Sigmoid colon (tissue), 7 donors: ENCODE data around the gene MEX3C. TPM values are rescaled to one million over a fixed set of nuclear protein-coding genes. Genes with fewer than 3 reads are reported as not detected.

ENCODE experiments used
- DNase-seq: peaks from one replicate; pipeline ENCODE4 v3.0.0-alpha.2; 2019
- H3K27ac ChIP-seq, 4 donors: fragments of 200-600 bp; sonication (generic); one replicate each; pipeline ENCODE4 v1.5.1; 2016 to 2019; ENCODE audit warnings: mild to moderate bottlenecking in 1 of 4
- H3K27me3 ChIP-seq, 3 donors: fragments of 200-600 bp; sonication (generic); one replicate each; pipeline ENCODE4 v1.5.1; 2019; ENCODE audit warnings: mild to moderate bottlenecking in 1 of 3
- H3K36me3 ChIP-seq, 4 donors: fragments of 200-600 bp; sonication (generic); one replicate each; pipeline ENCODE4 v1.5.1; 2016 to 2019
- H3K4me1 ChIP-seq, 4 donors: fragments of 200-600 bp; sonication (generic); one replicate each; pipeline ENCODE4 v1.5.1; 2017 to 2019
- H3K4me3 ChIP-seq, 4 donors: fragments of 200-600 bp; sonication (generic); one replicate each; pipeline ENCODE4 v1.5.1; 2017 to 2019; ENCODE audit warnings: mild to moderate bottlenecking in 2 of 4, moderate library complexity in 1 of 4
- H3K9me3 ChIP-seq, 4 donors: fragments of 200-600 bp in 3 of 4; sonication (generic) in 3 of 4; one replicate each; pipeline versions ENCODE4 v1.5.1 to v1.6.1; 2013 to 2019
- CTCF ChIP-seq, 4 experiments: fragments of 450-650 bp in 3 of 4; fragments of 200-600 bp in 1 of 4; IDR thresholded peaks; one replicate each; pipeline ENCODE4 v1.5.1; 2016 to 2019; ENCODE audit warnings: antibody characterized with exemption in 4 of 4, mild to moderate bottlenecking in 3 of 4, moderate library complexity in 2 of 4
- EP300 ChIP-seq, 4 donors: sonication (generic); formaldehyde crosslinking; IDR thresholded peaks; one replicate each; pipeline ENCODE4 v1.6.1; 2017; ENCODE audit warnings: antibody characterized with exemption in 4 of 4
- POLR2A ChIP-seq, 2 donors: fragments of 450-650 bp; IDR thresholded peaks; one replicate each; pipeline ENCODE4 v1.6.1; 2016; ENCODE audit warnings: antibody characterized with exemption in 2 of 2, mild to moderate bottlenecking in 2 of 2, moderate library complexity in 2 of 2
- POLR2AphosphoS5 ChIP-seq, 4 donors: sonication (generic); formaldehyde crosslinking; IDR thresholded peaks; one replicate each; pipeline ENCODE4 v1.6.1; 2017; ENCODE audit warnings: antibody characterized with exemption in 4 of 4
- WGBS, 2 donors: extraction: QIAGEN DNeasy Blood & Tissue Kit; methylation state at CpG; one replicate each; pipeline ENCODE4 v1.1.7; 2013; 5-methylcytosine and 5-hydroxymethylcytosine counted together
- intact Hi-C: fragments of 100-400 bp; cut with DNase I; formaldehyde crosslinking; loops from one replicate; pipeline ENCODE4 v1.15.1; 2023
- polyA plus RNA-seq, 3 donors: library from polyadenylated mRNA; stranded (reverse); fragments of 200-250 nt; gene quantifications; one replicate each; pipeline ENCODE4 v1.2.3, GENCODE V29; 2013
- total RNA-seq, 4 donors: library from RNA; depleted of rRNA; stranded (reverse); fragments of >200 nt; gene quantifications; one replicate each; pipeline ENCODE4 v1.1.0, GENCODE V29; 2016
- donor health status: healthy with polysubstance abuse.
- donor health status: Bipolar disorder and iron deficiency.
- donor health status: healthy.

Gene MEX3C
- total and polyA plus RNA-seq, 7 donors: 10.2 to 20.7 (median 18.4) TPM

GRCh38 chr18:51171223-51171622, 26.3 kb downstream of the MEX3C start:
- intact Hi-C loops: no loop called here
- H3K27ac ChIP-seq: no peak overlapping the region
- 84 to 94% methylated on average over 3 of the region's 3 CpGs for WGBS, 2 donors
- H3K9me3 ChIP-seq: no peaks in the 10 kb centered on the region
- H3K36me3 ChIP-seq: peaks cover under 1 to 15% (median 1%) of the 10 kb centered on the region in 4 donors
- H3K4me3 ChIP-seq: no peak overlapping the region
- H3K4me1 ChIP-seq: no peaks in the 10 kb centered on the region
- TF ChIP-seq EP300 (IDR thresholded peaks at IDR 0.05) (no peak), CTCF (IDR thresholded peaks at IDR 0.05) (no peak), POLR2A (IDR thresholded peaks at IDR 0.05) (no peak), POLR2AphosphoS5 (IDR thresholded peaks at IDR 0.05) (no peak)
- no peak for DNase-seq
- no peaks in the 10 kb centered on the region for H3K27me3 ChIP-seq

- Histone ChIP-seq H3K36me3 (peaks cover 0 to 10% (median 0%) of the 10 kb centered on the region in 4 donors), H3K4me1 (no peaks in the 10 kb centered on the region), H3K27ac (no peak overlapping the region), H3K9me3 (no peaks in the 10 kb centered on the region), H3K4me3 (no peak overlapping the region), H3K27me3 (no peaks in the 10 kb centered on the region)
- WGBS, 2 donors: 93 to 94% methylated on average over 3 of the region's 3 CpGs
- intact Hi-C loops: no loop called here
- no peak for TF ChIP-seq CTCF (IDR thresholded peaks at IDR 0.05)
- no peak for TF ChIP-seq POLR2AphosphoS5 (IDR thresholded peaks at IDR 0.05)
- TF ChIP-seq POLR2A (IDR thresholded peaks at IDR 0.05): no peak
- no peak for TF ChIP-seq EP300 (IDR thresholded peaks at IDR 0.05)
- no peak for DNase-seq
Observed at GRCh38 chr18:51170664-51171063, 26.8 kb downstream of the MEX3C start.

- Histone ChIP-seq H3K4me1 (no peaks in the 10 kb centered on the region), H3K36me3 (peaks cover 0 to under 1% (median 0%) of the 10 kb centered on the region in 4 donors), H3K4me3 (no peak overlapping the region), H3K27ac (no peak overlapping the region), H3K27me3 (no peaks in the 10 kb centered on the region), H3K9me3 (no peaks in the 10 kb centered on the region)
- intact Hi-C loops: no loop called here
- DNase-seq: no peak
- TF ChIP-seq POLR2A (IDR thresholded peaks at IDR 0.05): no peak
- no peak for TF ChIP-seq POLR2AphosphoS5 (IDR thresholded peaks at IDR 0.05)
- TF ChIP-seq CTCF (IDR thresholded peaks at IDR 0.05): no peak
- no peak for TF ChIP-seq EP300 (IDR thresholded peaks at IDR 0.05)
Observed at GRCh38 chr18:51169731-51170130, 27.8 kb downstream of the MEX3C start.

GRCh38 chr18:51168960-51169662, 28.4 kb downstream of the MEX3C start:
- TF ChIP-seq CTCF (IDR thresholded peaks at IDR 0.05) (no peak), POLR2A (IDR thresholded peaks at IDR 0.05) (no peak), POLR2AphosphoS5 (IDR thresholded peaks at IDR 0.05) (no peak), EP300 (IDR thresholded peaks at IDR 0.05) (no peak)
- no peaks in the 10 kb centered on the region for H3K9me3 ChIP-seq
- H3K27ac ChIP-seq: no peak overlapping the region
- intact Hi-C loops: no loop called here
- H3K27me3 ChIP-seq: no peaks in the 10 kb centered on the region
- no peaks in the 10 kb centered on the region for H3K36me3 ChIP-seq
- DNase-seq: no peak
- no peak overlapping the region for H3K4me3 ChIP-seq
- H3K4me1 ChIP-seq: no peaks in the 10 kb centered on the region
- WGBS, 2 donors: 87 to 89% methylated on average over 6 of the region's 6 CpGs
